GM12891 (cell line): ENCODE results near the gene PARD6A.

Experiments used
- DNase-seq: peaks from one replicate; pipeline ENCODE4 v3.0.0; 2011; ENCODE audit warnings: low spot score; ENCODE audit not compliant: insufficient read length
- FAIRE-seq: peaks from 2 replicates; lab custom pipeline; 2011; peaks lifted over from hg19 to GRCh38; lab: Jason Lieb, UNC
- PAX5 ChIP-seq: IDR thresholded peaks from 2 replicates; pipeline ENCODE4 v1.6.1; 2011; ENCODE audit warnings: low read length, moderate library complexity, mild to moderate bottlenecking; ENCODE audit not compliant: insufficient read depth, severe bottlenecking
- POLR2A ChIP-seq: IDR thresholded peaks from 2 replicates; pipeline ENCODE4 v1.6.1; 2011; ENCODE audit warnings: low read depth, low read length, control low read depth
- POLR2AphosphoS5 ChIP-seq: IDR thresholded peaks from 2 replicates; pipeline ENCODE4 v1.6.1; 2011; ENCODE audit warnings: low read depth, low read length, control low read depth
- POU2F2 ChIP-seq: IDR thresholded peaks from 2 replicates; pipeline ENCODE4 v1.6.1; 2011; ENCODE audit warnings: low read depth, mild to moderate bottlenecking, control low read depth, low read length, moderate library complexity
- SPI1 ChIP-seq: IDR thresholded peaks from 2 replicates; pipeline ENCODE4 v1.6.1; 2011; ENCODE audit warnings: low read depth, low read length, control low read depth
- TAF1 ChIP-seq: IDR thresholded peaks from 2 replicates; pipeline ENCODE4 v1.6.1; 2011; ENCODE audit warnings: low read depth, low read length, control low read depth

The PARD6A gene

GRCh38 chr16:67647111-67647651, 13.6 kb upstream of the PARD6A start:
- FAIRE-seq (no peak), DNase-seq (no peak)
- TF ChIP-seq POLR2A, result no peak
- no peak for TF ChIP-seq PAX5

- FAIRE-seq, result no peak
- TF ChIP-seq SPI1 (no peak), TAF1 (no peak), PAX5 (no peak), POLR2AphosphoS5 (no peak), POLR2A (no peak), POU2F2 (no peak)
- DNase-seq, result no peak
Observed at GRCh38 chr16:67647681-67648080, 13.1 kb upstream of the PARD6A start.

GRCh38 chr16:67648088-67648763, 12.5 kb upstream of the PARD6A start:
- TF ChIP-seq POU2F2 (no peak), PAX5 (no peak), SPI1 (no peak), TAF1 (no peak), POLR2A (no peak), POLR2AphosphoS5 (no peak)
- FAIRE-seq, result no peak
- DNase-seq, result no peak

GRCh38 chr16:67648764-67649407, 11.9 kb upstream of the PARD6A start:
- no peak for FAIRE-seq
- TF ChIP-seq PAX5, result no peak
- TF ChIP-seq TAF1, result no peak
- TF ChIP-seq SPI1, result no peak
- no peak for DNase-seq

- TF ChIP-seq SPI1 (no peak), TAF1 (no peak), POU2F2 (no peak), PAX5 (no peak), POLR2A (no peak), POLR2AphosphoS5 (no peak)
- FAIRE-seq (no peak), DNase-seq (no peak)
Observed at GRCh38 chr16:67649494-67649931, 11.2 kb upstream of the PARD6A start.

- TF ChIP-seq POU2F2 (no peak), TAF1 (no peak), PAX5 (no peak), SPI1 (no peak), POLR2AphosphoS5 (no peak), POLR2A (no peak)
- FAIRE-seq (no peak), DNase-seq (no peak)
Observed at GRCh38 chr16:67650023-67650422, 10.7 kb upstream of the PARD6A start.

GRCh38 chr16:67651039-67651438, 9.7 kb upstream of the PARD6A start:
- no peak for FAIRE-seq
- no peak for DNase-seq
- TF ChIP-seq SPI1 (no peak), POLR2AphosphoS5 (no peak), PAX5 (no peak), POLR2A (no peak)

- TF ChIP-seq PAX5, result no peak
- no peak for TF ChIP-seq SPI1
- TF ChIP-seq POLR2AphosphoS5, result no peak
- TF ChIP-seq POLR2A, result no peak
- TF ChIP-seq TAF1, result no peak
- TF ChIP-seq POU2F2, result no peak
- DNase-seq (no peak), FAIRE-seq (no peak)
Observed at GRCh38 chr16:67651847-67652246, 8.9 kb upstream of the PARD6A start.

- no peak for TF ChIP-seq POU2F2
- no peak for TF ChIP-seq POLR2AphosphoS5
- FAIRE-seq (no peak), DNase-seq (no peak)
Observed at GRCh38 chr16:67652578-67653127, 8.1 kb upstream of the PARD6A start.

GRCh38 chr16:67653128-67653788, 7.5 kb upstream of the PARD6A start:
- FAIRE-seq, result no peak
- TF ChIP-seq POLR2AphosphoS5 (no peak), POLR2A (no peak), POU2F2 (no peak), TAF1 (no peak), SPI1 (no peak), PAX5 (no peak)
- no peak for DNase-seq
